GM18909 (cell line): ENCODE data around the gene SH3BP4.

ENCODE experiments used
- ATAC-seq: cut with Tn5 transposase; IDR thresholded peaks from one replicate; pipeline ENCODE4 v1.9.1; 2021; ENCODE audit warnings: mild to moderate bottlenecking; ENCODE audit not compliant: unreplicated experiment, poor library complexity

The SH3BP4 gene

GRCh38 chr2:234963773-234964615 is 12.2 kb downstream of the SH3BP4 start:
- no peak for ATAC-seq

- ATAC-seq, result no peak
Observed at GRCh38 chr2:234964631-234965461, 13.0 kb downstream of the SH3BP4 start.

GRCh38 chr2:234966340-234966739 is 14.5 kb downstream of the SH3BP4 start:
- no peak for ATAC-seq

GRCh38 chr2:234967201-234967869 is 15.5 kb downstream of the SH3BP4 start:
- no peak for ATAC-seq

GRCh38 chr2:234967870-234968208 is 16.0 kb downstream of the SH3BP4 start:
- no peak for ATAC-seq

- ATAC-seq, result no peak
Observed at GRCh38 chr2:234968631-234969305, 17.0 kb downstream of the SH3BP4 start.

- ATAC-seq, result no peak
Observed at GRCh38 chr2:234969306-234970098, 17.7 kb downstream of the SH3BP4 start.

GRCh38 chr2:234970099-234970440 is 18.3 kb downstream of the SH3BP4 start:
- no peak for ATAC-seq

GRCh38 chr2:234970477-234970882 is 18.7 kb downstream of the SH3BP4 start:
- ATAC-seq, result no peak

GRCh38 chr2:234971496-234971895 is 19.7 kb downstream of the SH3BP4 start:
- ATAC-seq, result no peak

GRCh38 chr2:234973008-234973407 is 21.2 kb downstream of the SH3BP4 start:
- no peak for ATAC-seq

- ATAC-seq, result no peak
Observed at GRCh38 chr2:234974501-234975385, 22.9 kb downstream of the SH3BP4 start.

GRCh38 chr2:234975611-234976010 is 23.8 kb downstream of the SH3BP4 start:
- ATAC-seq, result no peak

GRCh38 chr2:234976479-234977227 is 24.8 kb downstream of the SH3BP4 start:
- ATAC-seq, result no peak

GRCh38 chr2:234977228-234977679 is 25.4 kb downstream of the SH3BP4 start:
- ATAC-seq, result no peak

- no peak for ATAC-seq
Observed at GRCh38 chr2:234978466-234979203, 26.8 kb downstream of the SH3BP4 start.
